GM19035 (cell line): ENCODE results near the gene FBRSL1.
"Not testable (repeated sequence)": the region's sequence is repeated elsewhere in the genome, so short reads cannot be mapped to it uniquely, and the experiment has no call there.

Experiments used
- ATAC-seq: cut with Tn5 transposase; IDR thresholded peaks from one replicate; pipeline ENCODE4 v1.9.1; 2021; ENCODE audit not compliant: unreplicated experiment

FBRSL1 gene

GRCh38 chr12:132523576-132524331 lies 33.8 kb downstream of the FBRSL1 start:
- ATAC-seq, result peak; percentile 62

GRCh38 chr12:132524405-132524804 lies 34.5 kb downstream of the FBRSL1 start:
- ATAC-seq, result no peak

DNA sequence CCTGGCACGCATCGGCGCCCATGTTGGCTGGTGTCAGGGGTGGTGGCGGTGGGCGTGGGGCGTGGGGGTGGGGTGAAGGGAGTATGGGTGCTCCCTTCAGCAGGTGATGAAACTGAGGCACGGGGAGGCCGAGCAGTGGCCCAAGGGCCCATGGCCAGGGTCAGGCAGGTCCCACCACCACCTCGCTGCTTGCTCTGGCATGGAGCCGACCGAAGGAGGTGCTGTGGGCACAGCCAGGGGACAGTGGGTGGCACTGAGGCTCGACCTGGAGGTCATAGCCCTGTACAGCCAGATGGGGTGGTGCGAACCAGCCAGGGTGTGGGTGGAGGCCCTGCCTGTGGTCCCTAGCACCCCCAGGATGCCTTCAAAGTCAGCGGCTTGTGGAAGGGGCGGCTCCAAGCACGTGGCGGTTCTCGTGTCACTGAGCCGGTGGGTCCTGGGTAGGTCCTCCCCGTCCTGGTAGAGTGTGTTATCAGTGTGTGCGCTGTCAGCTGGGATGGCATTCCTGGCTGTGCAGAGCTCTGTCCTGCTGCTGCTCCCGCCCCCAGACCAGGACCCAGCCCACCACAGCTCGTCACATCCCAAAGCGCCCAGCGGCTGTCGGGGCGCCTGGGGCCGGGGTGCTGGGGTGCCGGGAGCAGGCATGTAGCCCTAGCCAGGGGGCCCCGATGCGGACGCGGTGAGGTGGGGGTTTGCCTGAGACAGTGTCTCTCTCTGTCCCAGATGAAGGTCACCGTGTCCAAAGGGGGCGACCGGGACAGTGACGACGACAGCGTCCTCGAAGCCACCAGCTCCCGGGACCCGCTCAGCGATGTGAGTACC lies 35.3 kb downstream of the FBRSL1 start:
- no peak for ATAC-seq

DNA sequence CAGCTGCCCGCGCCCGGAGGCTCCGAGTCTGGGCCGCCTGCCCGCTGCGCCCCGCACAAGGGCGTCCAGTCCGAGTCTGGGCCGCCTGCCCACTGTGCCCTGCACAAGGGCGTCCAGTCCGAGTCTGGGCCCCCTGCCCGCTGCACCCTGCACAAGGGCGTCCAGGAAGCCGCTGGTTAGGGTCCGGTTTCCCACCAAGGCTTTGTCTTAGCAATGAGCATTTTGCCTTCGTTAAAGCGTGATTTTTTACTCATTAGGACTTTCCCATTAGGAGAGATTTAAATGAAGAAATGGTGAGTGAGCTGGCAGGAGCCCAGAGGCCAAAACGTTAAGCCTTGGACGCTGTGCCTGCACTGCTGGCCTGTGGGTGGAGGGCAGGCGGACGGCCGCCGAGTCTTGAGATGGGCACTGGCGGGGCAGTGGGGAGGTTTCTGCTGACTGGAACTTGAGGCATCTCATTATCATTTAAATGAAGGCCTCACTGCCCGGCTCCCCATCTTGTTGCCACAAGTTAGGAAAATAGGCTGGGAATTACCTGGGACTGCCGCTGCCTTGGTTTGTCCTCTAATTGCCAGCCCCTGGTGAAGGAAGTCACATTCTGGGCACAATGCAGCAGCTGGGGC lies 36.0 kb downstream of the FBRSL1 start:
- no peak for ATAC-seq

DNA sequence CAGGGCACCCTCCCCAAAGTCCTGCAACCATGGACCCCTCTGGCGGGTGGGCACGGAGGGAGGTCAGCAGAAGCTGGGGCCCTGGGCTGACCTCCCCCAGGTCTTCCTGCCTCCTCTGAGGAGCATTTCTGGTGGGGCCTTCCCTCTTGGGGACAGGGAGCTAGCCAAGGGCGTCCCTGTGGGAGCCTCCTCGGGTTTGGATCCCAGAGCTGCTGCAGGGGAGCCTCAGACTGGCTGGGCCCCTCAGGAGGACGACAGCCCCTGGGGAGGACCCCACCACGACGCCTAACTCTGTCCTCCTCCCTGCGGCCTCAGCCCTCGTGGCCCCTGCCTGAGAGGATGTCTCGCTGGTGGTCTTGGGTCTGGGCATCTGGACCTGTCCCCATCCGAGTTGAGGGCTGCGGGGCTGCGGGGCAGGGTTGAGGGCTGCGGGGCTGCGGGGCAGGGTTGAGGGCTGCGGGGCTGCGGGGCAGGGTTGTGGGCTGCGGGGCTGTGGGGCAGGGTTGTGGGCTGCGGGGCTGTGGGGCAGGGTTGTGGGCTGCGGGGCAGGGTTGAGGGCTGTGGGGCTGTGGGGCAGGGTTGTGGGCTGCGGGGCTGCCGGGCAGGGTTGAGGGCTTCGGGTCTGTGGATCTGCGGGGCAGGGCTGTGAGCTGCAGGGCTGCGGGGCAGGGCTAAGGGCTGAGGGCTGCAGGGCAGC lies 37.4 kb downstream of the FBRSL1 start:
- no peak for ATAC-seq

DNA sequence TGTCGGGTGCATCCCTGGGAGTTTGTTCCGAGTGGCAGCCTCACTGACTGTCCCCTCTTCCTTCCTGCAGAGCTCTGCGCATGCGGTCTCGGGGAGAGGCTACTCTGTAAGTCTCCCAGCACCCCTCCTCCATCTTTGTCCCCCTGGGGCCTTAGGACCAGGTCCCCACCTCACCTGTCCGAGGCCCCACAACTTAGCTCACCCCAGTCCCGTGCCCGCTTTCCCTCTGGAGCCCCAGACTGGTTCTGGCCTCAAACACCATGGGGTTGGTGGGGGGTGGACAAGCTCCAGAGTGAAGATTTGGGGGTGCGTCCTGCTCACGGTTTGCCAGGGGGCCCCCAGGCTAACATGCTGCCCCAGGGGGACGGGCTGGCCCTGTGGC lies 37.9 kb downstream of the FBRSL1 start:
- ATAC-seq, result no peak

DNA sequence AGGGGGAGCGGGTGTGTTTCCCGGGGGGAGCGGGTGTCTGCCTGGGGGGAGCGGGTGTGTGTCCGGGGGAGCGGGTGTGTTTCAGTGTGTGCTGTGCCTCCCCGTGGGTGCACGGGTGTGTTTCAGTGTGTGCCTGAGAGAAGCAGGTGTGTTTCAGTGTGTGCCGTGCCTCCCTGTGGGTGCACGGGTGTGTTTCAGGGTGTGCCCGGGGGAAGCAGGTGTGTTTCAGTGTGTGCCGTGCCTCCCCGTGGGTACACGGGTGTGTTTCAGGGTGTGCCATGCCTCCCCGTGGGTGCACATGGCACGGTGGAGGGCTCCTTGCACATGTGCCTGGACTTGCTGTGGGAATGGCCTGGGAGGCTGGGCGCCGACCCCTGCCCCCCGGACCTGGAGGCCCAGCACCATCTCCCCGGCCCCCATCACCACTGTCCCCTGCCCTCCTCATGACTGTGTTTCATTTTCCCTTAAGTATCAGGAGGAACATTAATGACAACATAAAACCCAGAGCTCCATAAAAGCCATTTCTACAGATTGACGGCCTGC lies 38.7 kb downstream of the FBRSL1 start:
- ATAC-seq, result no peak

GRCh38 chr12:132529156-132529839 lies 39.3 kb downstream of the FBRSL1 start:
- no peak for ATAC-seq

GRCh38 chr12:132529906-132530305 lies 40.0 kb downstream of the FBRSL1 start:
- no peak for ATAC-seq

DNA sequence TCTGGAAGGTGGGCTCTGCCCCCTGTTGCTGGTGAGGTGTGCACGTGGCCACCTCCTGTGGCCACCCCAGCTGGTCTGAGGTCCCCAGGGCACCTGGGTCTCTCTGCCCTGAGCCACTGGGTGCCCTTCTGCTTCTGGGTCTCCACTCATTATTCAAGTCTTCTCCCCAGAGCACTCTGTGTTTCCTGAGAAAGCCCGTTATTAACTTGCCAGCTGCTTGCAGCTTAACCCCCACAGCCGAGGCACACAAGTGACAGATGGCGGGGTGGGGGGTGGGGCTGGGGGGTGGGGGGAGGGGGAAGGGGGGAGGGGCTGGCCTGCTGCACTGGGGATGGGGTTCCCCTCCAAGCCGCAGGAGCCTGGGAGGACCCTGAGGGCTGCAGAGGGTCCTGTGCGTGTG lies 40.5 kb downstream of the FBRSL1 start:
- ATAC-seq, result no peak

GRCh38 chr12:132530851-132531250 lies 40.9 kb downstream of the FBRSL1 start:
- no peak for ATAC-seq

GRCh38 chr12:132532711-132533583 lies 43.0 kb downstream of the FBRSL1 start:
- ATAC-seq, result not testable (repeated sequence)

DNA sequence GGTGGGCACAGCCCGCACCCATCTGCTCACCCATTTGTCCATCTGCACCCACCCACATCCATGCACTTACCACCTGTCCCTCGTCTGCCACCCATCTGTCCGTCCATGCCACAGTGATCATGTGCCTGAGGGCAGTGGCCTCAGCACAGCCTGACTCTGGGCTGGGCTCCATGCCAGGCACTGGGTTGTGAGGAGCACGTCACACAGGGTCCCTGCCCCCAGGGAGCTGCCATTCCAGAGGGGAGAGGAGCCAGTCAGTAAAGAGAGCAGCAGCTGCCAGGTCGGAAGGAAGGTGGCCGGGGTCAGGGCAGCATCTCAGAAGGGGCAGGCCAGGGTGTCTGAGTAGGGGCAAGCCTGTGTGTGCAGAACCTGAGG lies 43.6 kb downstream of the FBRSL1 start:
- no peak for ATAC-seq

DNA sequence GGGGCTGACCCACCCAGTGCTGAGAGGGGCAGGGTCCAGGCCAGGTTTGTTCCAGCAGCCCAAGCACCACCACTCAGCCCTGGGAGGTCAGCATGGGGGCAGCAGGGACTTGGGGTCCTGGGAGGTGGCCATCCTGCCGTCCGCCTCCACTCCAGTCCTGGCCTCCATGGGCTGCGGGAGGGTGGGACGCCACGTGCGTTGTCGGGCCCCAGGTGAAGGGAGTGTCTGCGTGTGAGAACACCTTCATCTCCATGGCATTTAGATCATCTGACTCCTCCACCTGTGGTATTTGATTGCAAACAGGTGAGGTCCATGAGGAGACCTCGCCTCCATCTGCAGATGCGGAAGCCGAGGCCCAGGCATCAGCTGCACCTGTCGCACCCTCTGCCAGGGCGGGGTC lies 44.1 kb downstream of the FBRSL1 start:
- no peak for ATAC-seq

DNA sequence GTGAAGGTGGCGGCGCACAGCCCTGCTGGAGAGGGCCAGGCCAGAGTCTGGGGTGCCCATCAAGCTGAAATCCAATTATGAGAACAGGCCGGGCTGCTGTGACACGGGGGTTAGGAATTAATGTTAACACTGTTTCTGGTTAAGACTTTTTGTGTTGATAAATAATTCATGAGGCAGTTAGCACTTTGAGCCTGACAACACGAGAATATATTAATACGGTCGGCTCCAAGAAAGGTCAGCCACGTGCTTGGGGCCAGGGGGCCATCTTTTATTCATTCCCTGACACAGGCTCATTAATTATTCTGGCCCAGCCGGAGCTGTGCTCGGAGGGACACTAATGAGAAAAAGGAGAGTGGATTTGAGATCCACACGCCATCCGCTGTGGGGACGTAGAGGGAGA lies 45.1 kb downstream of the FBRSL1 start:
- no peak for ATAC-seq

GRCh38 chr12:132536102-132536876 lies 46.3 kb downstream of the FBRSL1 start:
- ATAC-seq, result no peak

DNA sequence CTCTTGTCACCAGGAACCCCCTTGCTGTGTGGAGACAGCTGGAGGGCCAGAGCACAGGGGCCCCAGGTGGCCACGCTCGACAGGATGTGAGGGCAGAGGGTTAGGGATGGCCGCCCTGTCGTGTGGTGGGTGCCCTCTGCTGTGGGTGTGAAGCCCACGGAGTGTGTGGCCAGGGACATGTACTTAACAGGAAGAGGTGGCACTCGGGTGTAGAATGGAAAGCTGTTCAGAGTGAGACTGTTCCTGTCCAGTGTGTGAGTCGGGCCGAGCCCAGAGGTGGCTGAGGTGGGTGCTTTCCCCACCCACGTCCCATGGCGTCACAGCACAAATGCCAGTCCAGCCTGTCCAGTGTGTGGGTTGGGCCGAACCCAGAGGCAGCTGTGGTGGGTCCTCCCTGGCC lies 47.1 kb downstream of the FBRSL1 start:
- ATAC-seq, result no peak

DNA sequence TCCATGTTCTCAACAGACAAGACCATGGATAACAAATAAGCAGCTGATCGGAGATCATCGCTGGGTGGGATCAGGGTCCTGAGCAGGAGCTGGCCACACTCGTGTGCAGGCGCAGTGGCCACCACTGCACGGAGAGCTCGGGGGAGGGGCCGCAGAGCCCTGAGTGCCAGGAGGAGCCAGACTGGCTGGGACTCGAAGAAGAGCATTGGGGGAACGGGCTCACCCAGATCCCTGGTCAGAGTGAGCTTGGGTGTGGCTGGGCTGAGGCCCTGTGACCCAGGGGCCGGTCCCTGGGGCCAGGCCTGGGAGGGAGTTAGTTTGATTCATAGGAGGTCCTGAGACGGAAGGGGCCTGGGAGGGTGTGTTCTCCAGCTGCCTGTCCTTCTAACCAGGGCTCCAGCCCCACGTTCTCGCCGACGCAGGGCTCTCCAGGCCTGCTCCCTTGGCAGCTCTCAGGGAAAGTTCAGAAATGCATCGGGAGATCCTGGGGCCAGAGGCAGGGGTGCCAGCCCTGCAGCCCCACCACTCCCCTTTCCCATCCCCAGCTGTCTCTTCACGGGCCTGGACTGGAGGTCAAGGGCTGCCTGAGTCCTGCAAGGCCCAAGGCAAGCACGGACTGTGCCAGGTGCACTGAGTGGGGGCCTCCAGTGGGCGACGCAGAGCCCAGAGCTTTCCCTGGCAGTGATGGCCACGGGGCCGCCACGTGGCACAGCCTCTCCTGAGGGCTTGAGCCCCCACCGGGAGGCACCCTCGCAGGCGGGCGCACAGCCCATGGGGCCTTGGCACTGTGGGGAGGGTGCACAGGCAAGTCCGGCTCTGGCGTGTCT lies 48.1 kb downstream of the FBRSL1 start:
- no peak for ATAC-seq
